H1 (cell line): ENCODE data around the gene SLC2A1. TPM values are rescaled to one million over a fixed set of nuclear protein-coding genes. Genes with fewer than 3 reads are reported as not detected.
A peak's percentile ranks its signal among the peaks of the same experiment; 100 is the strongest.

Experiments
- CTCF ChIA-PET: fragments of 300-600 bp; sonication (Branson Sonifier 250); formaldehyde crosslinking; loops from one replicate; lab custom pipeline; 2021; ENCODE audit not compliant: partially characterized antibody; lab: Charles Lee
- POLR2A ChIA-PET: fragments of 300-600 bp; sonication (Branson Sonifier 250); formaldehyde crosslinking; loops from one replicate; lab custom pipeline; 2021; ENCODE audit warnings: inconsistent platforms; ENCODE audit not compliant: partially characterized antibody; lab: Charles Lee
- DNase-seq, 2 experiments: peaks; one replicate each; pipeline versions ENCODE4 v3.0.0 to v3.0.0-alpha.2; 2010 to 2022; ENCODE audit warnings: low spot score in 2 of 2, low read depth in 1 of 2, mixed read lengths in 1 of 2
- FAIRE-seq: peaks from 2 replicates; lab custom pipeline; 2011; peaks lifted over from hg19 to GRCh38; lab: Jason Lieb, UNC
- H2AFZ ChIP-seq: 2 replicates; pipeline ENCODE4 v1.8.1; 2012; ENCODE audit warnings: low read length, inconsistent platforms
- H2AK5ac ChIP-seq: 2 replicates; pipeline ENCODE4 v1.6.1; 2013; ENCODE audit warnings: low read depth, low read length
- H2BK120ac ChIP-seq: replicated peaks from 2 replicates; pipeline ENCODE3; 2013; ENCODE audit warnings: low read depth, low read length, inconsistent platforms
- H2BK12ac ChIP-seq: 2 replicates; pipeline ENCODE4 v1.6.1; 2013; ENCODE audit warnings: low read depth, low read length
- H2BK15ac ChIP-seq: 2 replicates; pipeline ENCODE4 v1.6.1; 2013; ENCODE audit warnings: low read length
- H2BK20ac ChIP-seq: 2 replicates; pipeline ENCODE4 v1.6.1; 2013; ENCODE audit warnings: low read length
- H2BK5ac ChIP-seq: 2 replicates; pipeline ENCODE4 v1.6.1; 2013; ENCODE audit warnings: low read depth, low read length
- H3K14ac ChIP-seq: 2 replicates; pipeline ENCODE4 v1.6.1; 2013; ENCODE audit warnings: inconsistent platforms; ENCODE audit not compliant: insufficient read length
- H3K18ac ChIP-seq: 2 replicates; pipeline ENCODE4 v1.6.1; 2013; ENCODE audit warnings: low read length; ENCODE audit errors: extremely low read depth
- H3K23ac ChIP-seq: 2 replicates; pipeline ENCODE4 v1.6.1; 2013; ENCODE audit warnings: inconsistent platforms; ENCODE audit not compliant: insufficient read length
- H3K23me2 ChIP-seq: 2 replicates; pipeline ENCODE4 v1.6.1; 2013; ENCODE audit warnings: low read depth, low read length
- H3K27ac ChIP-seq: 2 replicates; pipeline ENCODE4 v1.6.1; 2011; ENCODE audit warnings: low read depth, low read length, inconsistent platforms
- H3K27me3 ChIP-seq, 4 experiments: replicated peaks in 1 of 4; 1 replicate in 1 of 4; 2 replicates in 3 of 4; pipeline versions ENCODE4 v1.6.1 to v1.8.1; 2011 to 2013; ENCODE audit warnings: low read length in 3 of 4, mild to moderate bottlenecking in 3 of 4, inconsistent platforms in 2 of 4, mixed read lengths in 2 of 4, moderate library complexity in 1 of 4; ENCODE audit not compliant: control insufficient read depth in 3 of 4, insufficient read depth in 3 of 4; ENCODE audit errors: extremely low read depth in 1 of 4
- H3K36me3 ChIP-seq, 4 experiments: 2 replicates each; pipeline versions ENCODE4 v1.6.1 to v1.8.1; 2011 to 2013; ENCODE audit warnings: mild to moderate bottlenecking in 4 of 4, low read length in 3 of 4, moderate library complexity in 2 of 4, control low read depth in 1 of 4, inconsistent platforms in 1 of 4; ENCODE audit not compliant: insufficient read depth in 4 of 4, control insufficient read depth in 2 of 4
- H3K4ac ChIP-seq: replicated peaks from 2 replicates; pipeline ENCODE3; 2013; ENCODE audit warnings: low read length, low read depth, mixed read lengths, inconsistent platforms; ENCODE audit not compliant: insufficient read length
- H3K4me1 ChIP-seq, 4 experiments: replicated peaks in 1 of 4; 1 replicate in 1 of 4; 2 replicates in 3 of 4; pipeline versions ENCODE4 v1.6.1 to v1.8.1; 2011 to 2013; ENCODE audit warnings: low read length in 3 of 4, inconsistent platforms in 2 of 4, mixed read lengths in 1 of 4; ENCODE audit not compliant: insufficient read depth in 4 of 4, control insufficient read depth in 3 of 4
- H3K4me2 ChIP-seq, 2 experiments: 2 replicates each; pipeline versions ENCODE4 v1.6.1 to v1.8.1; 2011 to 2013; ENCODE audit warnings: low read depth in 2 of 2, low read length in 2 of 2, control low read depth in 1 of 2, inconsistent platforms in 1 of 2, mild to moderate bottlenecking in 1 of 2; ENCODE audit not compliant: insufficient read depth in 1 of 2
- H3K4me3 ChIP-seq, 4 experiments: fragments of 200-600, 300-600 bp in 1 of 4; sonication (generic), shearing (Covaris generic), sonication (Bioruptor Twin) in 1 of 4; 2 replicates each; pipeline versions ENCODE4 v1.5.1 to v1.8.1; 2011 to 2016; ENCODE audit warnings: low read length in 4 of 4, low read depth in 3 of 4, control low read depth in 2 of 4, inconsistent platforms in 2 of 4, mild to moderate bottlenecking in 2 of 4, mixed read lengths in 1 of 4, moderate library complexity in 1 of 4; ENCODE audit not compliant: insufficient read depth in 2 of 4; ENCODE audit errors: extremely low read depth in 1 of 4
- H3K56ac ChIP-seq: replicated peaks from 2 replicates; pipeline ENCODE3; 2013; ENCODE audit warnings: low read depth, mild to moderate bottlenecking, mixed read lengths, low read length, inconsistent platforms; ENCODE audit not compliant: insufficient read length
- H3K79me1 ChIP-seq: 2 replicates; pipeline ENCODE4 v1.6.1; 2013; ENCODE audit warnings: low read depth, low read length, control low read depth
- H3K79me2 ChIP-seq, 2 experiments: 2 replicates each; pipeline versions ENCODE4 v1.6.1 to v1.8.1; 2012 to 2013; ENCODE audit warnings: low read length in 2 of 2, mild to moderate bottlenecking in 2 of 2, inconsistent platforms in 1 of 2; ENCODE audit not compliant: insufficient read depth in 2 of 2, control insufficient read depth in 1 of 2
- H3K9ac ChIP-seq, 4 experiments: replicated peaks in 1 of 4; 1 replicate in 1 of 4; 2 replicates in 3 of 4; pipeline versions ENCODE4 v1.6.1 to v1.8.1; 2011 to 2013; ENCODE audit warnings: low read depth in 3 of 4, low read length in 3 of 4, control low read depth in 2 of 4, mild to moderate bottlenecking in 2 of 4, moderate library complexity in 2 of 4, inconsistent platforms in 1 of 4; ENCODE audit errors: extremely low read depth in 1 of 4
- H3K9me3 ChIP-seq, 2 experiments: 2 replicates each; pipeline versions ENCODE4 v1.6.1 to v1.8.1; 2012 to 2013; ENCODE audit warnings: mild to moderate bottlenecking in 2 of 2, moderate library complexity in 2 of 2, control low read depth in 1 of 2, inconsistent platforms in 1 of 2, low read depth in 1 of 2, low read length in 1 of 2, mixed read lengths in 1 of 2; ENCODE audit not compliant: insufficient read depth in 2 of 2
- H4K20me1 ChIP-seq, 2 experiments: replicated peaks in 1 of 2; 2 replicates each; pipeline versions ENCODE3 to v1.8.1; 2011 to 2013; ENCODE audit warnings: inconsistent platforms in 2 of 2, low read length in 2 of 2, mild to moderate bottlenecking in 1 of 2; ENCODE audit not compliant: insufficient read depth in 2 of 2, control insufficient read depth in 1 of 2
- H4K5ac ChIP-seq: 2 replicates; pipeline ENCODE4 v1.6.1; 2013; ENCODE audit warnings: low read length, low read depth, mixed read lengths, inconsistent platforms; ENCODE audit not compliant: insufficient read length
- H4K8ac ChIP-seq: 2 replicates; pipeline ENCODE4 v1.8.0; 2013; ENCODE audit warnings: mild to moderate bottlenecking, moderate library complexity, low read length, inconsistent platforms; ENCODE audit not compliant: insufficient read depth; ENCODE audit errors: extremely low read depth
- H4K91ac ChIP-seq: replicated peaks from 2 replicates; pipeline ENCODE3; 2013; ENCODE audit warnings: low read length, mixed read lengths, inconsistent platforms; ENCODE audit not compliant: insufficient read length
- GTF2F1 ChIP-seq: IDR thresholded peaks from 2 replicates; pipeline ENCODE4 v1.6.1; 2012; ENCODE audit warnings: low read depth, low read length, improper control_type of control experiment, borderline replicate concordance
- POLR2A ChIP-seq, 2 experiments: IDR thresholded peaks; 1 replicate in 1 of 2; 2 replicates in 1 of 2; pipeline ENCODE4 v1.6.1; 2011; ENCODE audit warnings: low read depth in 2 of 2, low read length in 2 of 2, mild to moderate bottlenecking in 2 of 2; ENCODE audit errors: control extremely low read depth in 1 of 2
- RFX5 ChIP-seq: IDR thresholded peaks from 2 replicates; pipeline ENCODE4 v1.6.1; 2011; ENCODE audit warnings: low read depth, low read length, improper control_type of control experiment, borderline replicate concordance
- WGBS, 2 experiments: shearing (Covaris generic) in 1 of 2; methylation state at CpG; one replicate each; pipeline versions ENCODE4 v1.1.6 to v1.1.7; 2013 to 2015; ENCODE audit warnings: low lambda C conversion rate in 2 of 2, mixed read lengths in 2 of 2, inconsistent platforms in 1 of 2, low coverage in 1 of 2, missing lambda C conversion rate in 1 of 2; ENCODE audit not compliant: insufficient replicate concordance in 2 of 2, insufficient coverage in 1 of 2, insufficient read length in 1 of 2; ENCODE audit errors: extremely low coverage in 1 of 2, missing lambda C conversion rate in 1 of 2; 5-methylcytosine and 5-hydroxymethylcytosine counted together
- polyA plus RNA-seq, 7 experiments: library from polyadenylated mRNA; depleted of rRNA in 3 of 7; stranded (reverse) in 5 of 7; unstranded in 2 of 7; fragments of >200 nt in 5 of 7; fragments of 200-250 nt in 2 of 7; gene quantifications; 1 replicate in 5 of 7; 2 replicates in 1 of 7; 4 replicates in 1 of 7; pipeline versions ENCODE4 v1.2.1 to v1.2.3, GENCODE V29; 2011 to 2013; ENCODE audit warnings: missing spikeins in 2 of 7, mixed read lengths in 2 of 7
- total RNA-seq: library from RNA; stranded (reverse); fragmentation: NEBNext Ultra II Directional; extraction: Animal tissue kit (Norgen Biotek cat#: 25700); gene quantifications from 2 replicates; pipeline ENCODE4 v1.2.1, GENCODE V29; 2021

SLC2A1 gene
- total and polyA plus RNA-seq, 2 of the 8 experiments (the other 6 are each of a cell fraction or from before 2014, with no cell fraction given) = 230 to 308 TPM

- POLR2A ChIA-PET = interaction anchor here (1.1 to 5.1 kb wide), 10 partner anchors 11 to 137 kb away, joined by 3 to 40 read pairs (median 6); no protein-coding TSS in a partner anchor
- H3K79me2 ChIP-seq = peaks cover 7 to 99% of the 10 kb centered on the region in 2 experiments; a peak in 3 of 4 replicates
Observed at GRCh38 chr1:42936309-42937078, 22.2 kb downstream of the SLC2A1 start.

More at GRCh38 chr1:42936309-42937078, 22.2 kb downstream of the SLC2A1 start:
- Histone ChIP-seq H2BK15ac (no peak overlapping the region), H3K4me2 (peak overlapping the region; percentile 3 to 18; a peak in 1 of 4 replicates), H3K36me3 (peaks cover 35 to 80% (median 56%) of the 10 kb centered on the region in 4 experiments), H3K23me2 (no peaks in the 10 kb centered on the region), H2BK20ac (no peak overlapping the region), H3K14ac (no peak overlapping the region), H3K79me1 (peaks cover 27% of the 10 kb centered on the region), H4K20me1 (peaks cover 62 to 77% of the 10 kb centered on the region in 2 experiments), H3K9me3 (no peaks in the 10 kb centered on the region), H3K23ac (no peak overlapping the region), H3K9ac (peak overlapping the region in 1 of 4 experiments; percentile 37; a peak in 1 of 7 replicates), H3K27me3 (no peaks in the 10 kb centered on the region), H4K5ac (no peak overlapping the region), H4K91ac (no peak overlapping the region), H3K56ac (no peak overlapping the region), H3K4me3 (no peak overlapping the region), H3K4me1 (peaks cover 3 to 41% (median 21%) of the 10 kb centered on the region in 4 experiments), H2AK5ac (no peak overlapping the region), H2AFZ (no peak overlapping the region), H4K8ac (no peak overlapping the region), H3K4ac (no peak overlapping the region), H3K27ac (no peak overlapping the region), H2BK5ac (peak overlapping the region; percentile 66), H2BK120ac (no peak overlapping the region), H2BK12ac (no peak overlapping the region), H3K18ac (no peak overlapping the region)
- DNase-seq = no peak
- CTCF ChIA-PET = interaction anchor here (0.6 to 4.8 kb wide), 12 partner anchors 9 to 159 kb away, joined by 3 to 48 read pairs (median 5); no protein-coding TSS in a partner anchor
- FAIRE-seq = no peak
- WGBS, 2 experiments = 92% methylated on average over 7 of the region's 7 CpGs; no CpG with 5 or more reads in 1 of the 2 experiments
- TF ChIP-seq POLR2A (IDR thresholded peaks at IDR 0.05; ENCODE audit: control extremely low read depth in 1 of 2, low read depth in 2 of 2, low read length in 2 of 2) = peak in 1 of 2 experiments; percentile 54; a peak in 1 of 3 replicates
- TF ChIP-seq GTF2F1 = no peak
- TF ChIP-seq RFX5 = no peak
